Fibroblast of skin of left quadriceps (primary cell): Measurements from ENCODE around the gene PARD6G.
A peak's percentile ranks its signal among the peaks of the same experiment; 100 is the strongest.

Experiments
- DNase-seq, 2 experiments: peaks; one replicate each; pipeline ENCODE4 v3.0.0-alpha.2; 2013; ENCODE audit warnings: low read depth in 2 of 2

PARD6G gene

DNA sequence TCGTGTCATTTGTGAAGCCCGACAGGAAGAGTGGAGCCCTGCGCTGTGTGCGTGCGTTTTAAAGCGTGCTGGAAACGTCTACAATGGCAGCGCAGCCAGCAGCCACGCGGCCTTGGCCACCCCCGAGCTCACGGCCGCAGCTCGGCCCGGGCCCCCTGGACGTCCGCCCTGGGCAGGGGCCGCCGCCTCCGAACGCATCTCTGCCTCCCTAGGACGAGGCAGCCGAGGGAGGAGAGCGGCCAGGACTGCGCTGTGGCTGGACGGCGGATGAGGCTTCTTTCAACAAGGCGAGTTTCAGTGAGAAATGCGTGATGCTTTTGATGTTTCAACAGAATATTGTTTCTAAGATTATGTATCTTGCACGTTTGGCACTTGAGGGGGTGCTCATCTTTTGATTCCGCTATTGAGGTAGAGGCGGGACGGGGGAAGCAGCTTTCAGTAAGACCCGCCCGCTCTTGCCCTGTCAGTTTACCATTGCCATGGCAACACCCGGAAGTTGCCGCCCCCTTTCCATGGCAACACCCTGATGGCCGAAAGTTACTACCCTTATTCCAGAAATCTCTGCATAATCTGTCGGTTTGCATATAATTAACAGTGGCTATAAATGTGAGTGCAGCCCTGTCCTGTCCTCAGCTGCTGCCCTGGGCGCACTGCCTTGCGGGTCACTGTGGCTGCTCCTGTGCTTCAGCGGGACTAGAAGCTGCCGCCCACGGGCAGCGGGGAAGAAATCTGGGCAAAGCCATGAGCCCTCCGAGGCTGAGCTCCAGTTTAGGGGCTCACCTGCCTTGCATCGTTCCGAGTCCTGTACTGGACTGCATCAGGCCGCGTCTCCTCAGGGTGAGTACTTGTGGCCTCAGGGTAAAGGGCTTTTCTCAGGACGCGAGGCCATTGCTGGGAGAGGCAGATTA is 99.6 kb downstream of the PARD6G start:
- peak; percentile 59 to 67 for DNase-seq

- DNase-seq, result no peak
Measured at GRCh38 chr18:80147037-80147417, 100.3 kb downstream of the PARD6G start.

- no peak for DNase-seq
Measured at GRCh38 chr18:80145196-80145804, 102.0 kb downstream of the PARD6G start.

DNA sequence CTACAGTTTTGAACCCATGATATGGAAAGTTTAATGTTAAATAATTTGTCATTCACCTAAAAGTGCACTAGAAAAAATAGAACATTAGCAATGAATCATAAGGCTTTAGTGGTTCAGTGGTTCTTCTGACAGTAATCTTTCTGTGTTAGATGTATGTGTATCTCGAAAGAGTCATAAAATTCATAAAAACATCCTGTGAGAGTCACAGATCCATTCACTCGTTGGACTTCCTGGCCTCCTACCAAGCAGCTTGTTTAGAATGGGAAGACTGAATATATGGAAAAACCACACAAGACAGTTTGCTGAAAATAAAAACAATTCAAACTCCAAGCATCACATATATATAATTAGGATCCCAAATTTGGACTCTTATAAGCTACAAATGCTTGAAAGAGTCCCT is 103.4 kb downstream of the PARD6G start:
- DNase-seq, result no peak

- DNase-seq, result no peak
Measured at GRCh38 chr18:80140455-80140985, 106.8 kb downstream of the PARD6G start.

DNA sequence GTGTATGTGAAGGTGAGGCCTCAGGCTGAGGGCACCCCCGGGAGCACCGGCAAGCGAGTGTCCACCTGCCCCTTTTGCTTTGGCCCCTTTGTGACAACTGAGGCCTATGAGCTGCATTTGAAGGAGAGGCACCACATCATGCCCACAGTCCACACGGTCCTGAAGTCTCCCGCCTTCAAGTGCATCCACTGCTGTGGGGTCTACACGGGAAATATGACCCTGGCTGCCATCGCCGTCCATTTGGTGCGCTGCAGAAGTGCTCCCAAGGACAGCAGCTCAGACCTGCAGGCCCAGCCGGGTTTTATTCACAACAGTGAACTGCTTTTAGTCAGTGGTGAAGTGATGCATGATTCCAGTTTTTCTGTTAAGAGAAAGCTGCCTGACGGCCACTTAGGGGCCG is 109.3 kb downstream of the PARD6G start:
- DNase-seq, result no peak

DNA sequence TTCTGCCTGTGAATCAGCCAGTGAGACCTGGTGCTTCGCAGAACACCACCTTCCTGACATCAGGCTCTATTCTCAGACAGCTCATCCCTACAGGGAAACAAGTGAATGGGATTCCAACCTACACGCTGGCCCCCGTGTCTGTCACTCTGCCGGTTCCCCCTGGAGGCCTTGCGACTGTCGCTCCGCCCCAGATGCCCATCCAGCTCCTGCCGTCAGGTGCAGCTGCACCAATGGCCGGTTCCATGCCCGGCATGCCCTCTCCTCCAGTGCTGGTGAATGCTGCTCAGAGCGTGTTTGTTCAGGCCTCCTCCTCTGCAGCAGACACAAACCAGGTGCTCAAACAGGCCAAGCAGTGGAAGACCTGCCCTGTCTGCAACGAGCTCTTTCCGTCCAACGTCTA is 110.2 kb downstream of the PARD6G start:
- DNase-seq, result no peak

DNA sequence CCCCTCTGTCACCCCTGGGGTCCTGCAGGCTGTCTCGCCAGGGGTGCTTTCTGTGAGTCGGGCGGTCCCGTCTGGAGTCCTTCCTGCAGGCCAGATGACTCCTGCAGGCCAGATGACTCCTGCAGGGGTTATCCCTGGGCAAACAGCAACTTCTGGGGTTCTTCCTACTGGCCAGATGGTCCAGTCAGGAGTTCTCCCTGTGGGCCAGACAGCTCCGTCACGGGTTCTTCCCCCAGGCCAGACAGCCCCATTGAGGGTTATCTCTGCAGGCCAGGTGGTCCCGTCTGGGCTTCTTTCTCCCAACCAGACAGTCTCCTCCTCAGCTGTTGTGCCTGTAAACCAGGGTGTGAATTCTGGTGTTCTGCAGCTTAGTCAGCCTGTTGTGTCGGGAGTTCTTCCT is 110.6 kb downstream of the PARD6G start:
- DNase-seq, result no peak

GRCh38 chr18:80135136-80135535 is 112.2 kb downstream of the PARD6G start:
- DNase-seq, result no peak

DNA sequence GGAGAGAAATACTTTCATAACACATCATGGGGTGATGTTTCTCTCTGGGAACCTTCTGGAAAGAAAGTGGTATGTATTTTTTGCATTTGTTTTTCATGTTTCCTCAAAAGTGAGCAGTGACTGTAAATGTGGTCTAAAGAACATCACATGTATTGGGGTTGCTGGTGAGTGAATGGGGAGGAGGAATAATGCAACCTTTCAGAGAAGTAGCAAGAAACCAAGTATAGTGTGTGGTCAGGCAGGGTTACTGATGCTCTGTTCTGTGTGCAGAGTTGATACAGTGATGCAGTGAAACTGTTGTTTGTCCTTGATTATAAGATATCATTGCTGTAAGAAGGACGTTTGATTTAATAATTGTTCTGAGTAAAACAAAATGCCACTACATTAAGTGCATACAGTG is 114.2 kb downstream of the PARD6G start:
- DNase-seq, result no peak

DNA sequence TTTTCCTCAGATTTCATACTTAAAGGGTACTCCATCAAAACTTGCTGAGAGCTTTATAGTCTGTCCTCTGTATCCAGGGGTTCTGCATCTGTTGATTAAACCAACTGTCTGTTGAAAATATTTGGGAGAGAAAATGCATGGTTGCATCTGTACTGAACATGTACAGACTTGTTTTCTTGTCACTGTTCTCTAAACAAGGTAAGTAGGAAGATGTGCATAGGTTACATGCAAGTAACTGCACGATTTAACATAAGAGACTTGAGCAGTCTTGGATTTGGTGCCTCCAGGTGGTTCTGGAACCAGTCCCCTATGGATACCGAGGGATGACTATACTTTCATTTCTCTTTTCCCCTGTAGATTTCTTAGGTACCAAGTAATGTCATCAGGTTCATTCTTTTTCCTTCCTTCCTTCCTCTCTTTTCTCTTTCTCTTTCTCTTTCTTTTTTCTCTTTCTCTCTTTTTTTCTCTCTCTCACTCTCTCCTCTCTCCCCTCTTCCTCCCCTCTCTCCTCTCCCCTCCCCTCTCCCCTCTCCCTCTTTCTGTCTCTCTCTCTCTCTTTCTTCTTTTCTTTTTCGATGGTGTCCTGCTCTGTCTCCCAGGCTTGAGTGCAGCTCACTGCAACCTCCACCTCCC is 115.0 kb downstream of the PARD6G start:
- DNase-seq, result no peak

DNA sequence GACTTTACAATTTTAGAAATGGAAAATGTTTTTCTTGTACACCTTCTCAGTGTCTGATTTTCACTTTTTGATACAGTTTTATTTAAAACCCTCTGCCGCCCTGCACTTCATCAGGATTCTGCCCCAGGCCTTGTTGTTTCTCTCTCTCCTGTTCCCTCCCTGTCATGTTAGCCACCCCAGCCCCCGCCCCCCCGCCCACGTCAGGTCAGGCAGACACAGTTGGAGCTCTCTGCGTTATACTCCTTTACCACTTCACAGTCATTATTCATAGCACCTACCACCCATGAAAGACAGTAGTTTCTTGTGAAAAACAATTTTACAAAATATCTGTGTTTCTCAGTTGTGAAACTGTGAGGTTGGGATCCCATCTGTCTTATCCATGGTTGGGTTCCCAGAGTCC is 116.8 kb downstream of the PARD6G start:
- DNase-seq, result no peak

GRCh38 chr18:80129672-80130367 is 117.5 kb downstream of the PARD6G start:
- no peak for DNase-seq

GRCh38 chr18:80127635-80128034 is 119.7 kb downstream of the PARD6G start:
- DNase-seq, result no peak

- DNase-seq, result no peak
Measured at GRCh38 chr18:80126797-80127196, 120.5 kb downstream of the PARD6G start.

GRCh38 chr18:80124131-80124530 is 123.2 kb downstream of the PARD6G start:
- no peak for DNase-seq

DNA sequence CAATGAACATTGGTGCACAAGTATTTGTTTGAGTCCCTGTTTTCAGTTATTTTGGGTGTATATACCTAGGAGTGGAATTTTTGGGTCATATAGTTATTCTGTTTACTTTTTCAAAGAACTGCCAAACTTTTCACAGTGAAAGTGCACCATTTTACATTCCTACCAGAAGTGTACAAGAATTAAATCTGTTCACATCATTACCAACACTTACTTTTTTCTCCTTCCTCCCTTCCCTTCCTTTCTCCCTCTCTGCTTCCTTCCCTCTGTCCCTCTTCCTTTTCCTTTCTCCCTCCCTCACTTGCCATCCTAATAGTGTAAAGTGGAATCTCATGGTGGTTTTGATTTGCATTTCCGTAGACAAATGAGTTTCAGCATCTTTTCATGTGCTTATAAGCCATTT is 126.4 kb downstream of the PARD6G start:
- DNase-seq, result no peak

DNA sequence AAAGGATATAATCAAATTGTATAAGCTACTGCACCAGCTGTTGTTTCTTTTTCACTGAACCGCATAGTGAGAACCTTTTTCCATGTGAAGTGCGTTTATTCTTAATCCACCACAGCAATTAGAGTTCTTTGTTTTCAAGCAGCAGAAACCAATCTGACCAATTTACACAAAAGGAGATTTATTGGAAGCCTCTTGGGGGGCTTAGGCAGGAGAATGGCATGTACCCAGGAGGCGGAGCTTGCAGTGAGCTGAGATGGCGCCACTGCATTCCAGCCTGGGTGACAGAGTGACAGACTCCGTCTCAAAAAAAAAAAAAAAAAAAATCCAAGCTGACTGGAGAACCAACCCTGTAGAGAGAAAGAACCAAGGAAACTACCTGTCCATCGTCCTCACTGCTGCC is 128.2 kb downstream of the PARD6G start:
- DNase-seq, result no peak

DNA sequence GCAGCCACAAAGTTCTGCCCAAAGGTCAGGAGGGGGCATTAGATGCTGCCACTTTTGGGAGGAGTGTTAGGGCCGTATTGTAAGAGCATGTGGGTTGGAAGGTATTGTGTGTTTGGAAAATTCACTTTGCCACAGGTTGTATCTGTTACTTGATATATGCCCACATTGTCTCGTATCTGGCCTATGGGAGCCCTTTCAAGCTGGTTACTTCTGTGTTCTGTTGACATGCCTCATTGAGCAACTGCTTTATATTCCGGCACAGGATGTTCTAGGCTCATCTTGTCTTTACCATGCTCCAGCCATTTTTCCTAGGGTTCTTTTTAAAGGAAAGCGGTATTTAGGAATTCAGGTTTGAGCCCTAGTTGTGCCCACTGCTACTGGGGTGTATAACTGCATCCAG is 132.3 kb downstream of the PARD6G start:
- no peak for DNase-seq

DNA sequence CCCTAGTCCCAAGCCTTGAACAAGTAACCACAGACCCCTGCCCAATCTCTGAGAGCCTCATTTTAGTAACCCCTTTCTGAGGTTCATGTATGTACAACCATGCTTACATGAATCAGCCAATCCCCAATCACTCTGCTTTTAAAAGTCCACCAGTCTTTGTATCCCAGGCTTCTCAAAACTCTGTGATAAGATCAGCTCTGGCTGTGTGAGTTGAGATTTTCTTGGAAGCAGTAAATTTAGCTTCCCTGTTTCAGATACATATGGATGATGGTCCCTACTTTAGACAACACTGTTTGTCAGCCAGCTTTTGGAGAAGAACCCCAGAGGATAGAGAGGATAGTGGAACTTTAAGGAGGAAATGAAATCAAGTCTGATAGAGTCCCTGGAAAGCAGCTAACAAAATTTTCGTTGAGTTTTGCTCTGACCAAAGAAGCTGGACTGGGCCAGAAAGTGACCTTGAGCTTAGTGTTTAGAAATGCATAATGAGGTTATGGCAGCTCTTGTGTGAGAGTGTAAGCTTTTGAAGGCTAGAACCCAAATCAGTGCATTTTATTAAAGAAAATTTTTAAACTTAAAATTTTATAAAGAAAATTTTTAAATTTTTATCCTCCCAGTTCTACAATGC is 134.6 kb downstream of the PARD6G start:
- DNase-seq, result no peak

GRCh38 chr18:80109676-80110078 is 137.6 kb downstream of the PARD6G start:
- peak in 1 of 2 experiments; percentile 5 for DNase-seq
